IPS-11a (cell line): ENCODE measurements around the gene DHCR7.

ENCODE experiments used
- H3K4me3 ChIP-seq: one replicate; pipeline ENCODE4 v1.5.1; 2013; ENCODE audit warnings: low read depth, low read length, control low read depth

The DHCR7 gene

DNA sequence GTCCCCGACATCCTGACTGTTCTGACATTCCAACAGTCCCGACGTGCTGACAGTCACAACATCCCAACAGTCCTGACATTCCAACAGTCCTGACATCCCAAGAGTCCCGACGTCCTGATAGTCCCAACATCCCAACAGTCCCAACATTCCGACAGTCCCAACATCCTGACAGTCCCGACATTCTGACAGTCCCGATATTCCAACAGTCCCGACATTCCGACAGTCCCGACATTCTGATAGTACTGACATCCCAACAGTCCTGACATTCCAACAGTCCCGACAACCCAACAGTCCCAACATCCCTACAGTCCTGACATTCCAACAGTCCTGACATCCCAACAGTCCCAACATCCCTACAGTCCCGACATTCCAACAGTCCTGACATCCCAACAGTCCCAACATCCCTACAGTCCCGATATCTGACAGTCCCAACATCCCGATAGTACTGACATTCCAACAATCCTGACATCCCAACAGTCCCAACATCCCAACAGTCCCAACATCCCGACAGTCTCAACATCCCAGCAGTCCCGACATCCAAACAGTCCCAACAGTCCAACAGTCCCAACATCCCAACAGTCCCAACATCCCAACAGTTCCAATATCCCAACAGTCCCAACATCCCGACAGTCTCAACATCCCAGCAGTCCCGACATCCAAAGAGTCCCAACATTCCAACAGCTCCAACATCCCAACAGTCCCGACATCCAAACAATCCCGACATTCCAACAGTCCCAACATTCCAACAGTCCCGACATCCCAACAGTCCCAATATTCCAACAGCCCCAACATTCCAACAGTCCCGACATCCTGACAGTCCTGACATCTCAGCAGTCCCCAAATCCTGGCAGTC lies 60.2 kb downstream of the DHCR7 start:
- no peak overlapping the region for H3K4me3 ChIP-seq

DNA sequence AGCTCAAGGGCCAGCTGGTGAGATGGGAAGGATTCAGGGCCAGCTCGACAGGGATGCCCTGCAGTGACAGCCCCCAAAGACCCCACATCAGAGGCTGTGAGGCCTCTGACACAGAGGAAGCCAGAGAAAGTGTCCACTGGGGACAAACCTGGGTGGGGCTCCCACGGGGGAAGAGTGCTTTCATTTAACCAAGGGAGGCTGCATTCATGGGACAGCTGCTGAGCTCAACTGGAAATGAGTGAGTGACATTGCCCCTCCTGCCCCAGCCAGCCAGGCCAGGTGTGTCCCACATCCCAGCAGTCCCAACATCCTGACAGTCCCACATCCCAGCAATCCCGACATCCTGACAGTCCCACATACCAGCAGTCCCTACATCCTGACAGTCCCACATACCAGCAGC lies 61.0 kb downstream of the DHCR7 start:
- H3K4me3 ChIP-seq = no peak overlapping the region

- H3K4me3 ChIP-seq = no peak overlapping the region
Observed at GRCh38 chr11:71386202-71386601, 62.0 kb downstream of the DHCR7 start.

GRCh38 chr11:71385091-71385490 lies 63.1 kb downstream of the DHCR7 start:
- H3K4me3 ChIP-seq = no peak overlapping the region

- no peak overlapping the region for H3K4me3 ChIP-seq
Observed at GRCh38 chr11:71384561-71384960, 63.6 kb downstream of the DHCR7 start.
